Epidermal melanocyte (primary cell): ENCODE measurements around the gene CHAMP1.
"Not testable (repeated sequence)": the region's sequence is repeated elsewhere in the genome, so short reads cannot be mapped to it uniquely, and the experiment has no call there.

ENCODE experiments used
- DNase-seq: peaks from one replicate; pipeline ENCODE4 v3.0.0; 2011; ENCODE audit warnings: low spot score; ENCODE audit not compliant: insufficient read length

Gene CHAMP1

GRCh38 chr13:114334305-114335053, 20.2 kb downstream of the CHAMP1 start:
- DNase-seq = no peak

- DNase-seq = not testable (repeated sequence)
Observed at GRCh38 chr13:114336457-114336856, 22.2 kb downstream of the CHAMP1 start.

- no peak for DNase-seq
Observed at GRCh38 chr13:114338959-114339358, 24.7 kb downstream of the CHAMP1 start.

- no peak for DNase-seq
Observed at GRCh38 chr13:114339857-114340534, 25.7 kb downstream of the CHAMP1 start.

- no peak for DNase-seq
Observed at GRCh38 chr13:114341003-114341777, 26.9 kb downstream of the CHAMP1 start.

GRCh38 chr13:114347256-114347655, 33.0 kb downstream of the CHAMP1 start:
- DNase-seq = not testable (repeated sequence)

- not testable (repeated sequence) for DNase-seq
Observed at GRCh38 chr13:114352763-114353162, 38.5 kb downstream of the CHAMP1 start.

- DNase-seq = not testable (repeated sequence)
Observed at GRCh38 chr13:114353382-114353781, 39.1 kb downstream of the CHAMP1 start.
